K562 (cell line): ENCODE results near the gene ATP8B4. TPM values are rescaled to one million over a fixed set of nuclear protein-coding genes. Genes with fewer than 3 reads are reported as not detected.

Source experiments
- ATAC-seq: fragments of 200-7000 bp; cut with Tn5 transposase; 3 replicates; pipeline ENCODE4 v1.9.1; 2020; ENCODE audit warnings: moderate library complexity
- BruUV-seq: library from RNA; stranded (reverse); fragments of 400-500 nt; replicated peaks from 2 replicates; lab custom pipeline; 2021; lab: Mats Ljungman, UMichigan
- CTCF ChIA-PET: fragments of 300-600 bp; formaldehyde crosslinking; extraction: SDS; loops from one replicate; lab custom pipeline; 2021; ENCODE audit warnings: low intra/inter-chr PET ratio; lab: Yijun Ruan, JAX
- POLR2A ChIA-PET: fragments of 300-600, 350-650 bp; sonication (Branson Sonifier 250); formaldehyde crosslinking; extraction: SDS; loops from one replicate; lab custom pipeline; 2021; ENCODE audit warnings: antibody characterized with exemption, inconsistent platforms; lab: Yijun Ruan, JAX
- DNase-seq, 4 experiments: peaks; one replicate each; pipeline versions ENCODE4 v3.0.0 to v3.0.0-alpha.2; 2011 to 2018; ENCODE audit warnings: low spot score in 3 of 4, mixed read lengths in 3 of 4; ENCODE audit errors: extremely low read depth in 1 of 4
- FAIRE-seq: peaks from 2 replicates; lab custom pipeline; 2011; peaks lifted over from hg19 to GRCh38; lab: Jason Lieb, UNC
- H2AFZ ChIP-seq: 2 replicates; pipeline ENCODE4 v1.6.0; 2011; ENCODE audit warnings: low read depth, low read length, control low read depth, inconsistent platforms
- H3K27ac ChIP-seq: fragments of 200-600 bp; 3 replicates; pipeline ENCODE4 v1.8.0; 2011; ENCODE audit warnings: low read depth, mild to moderate bottlenecking, control low read depth, inconsistent platforms, low read length, moderate library complexity, mixed read lengths; ENCODE audit errors: extremely low read depth
- H3K27me3 ChIP-seq, 2 experiments: fragments of 300-600 bp in 1 of 2; 2 replicates in 1 of 2; 3 replicates in 1 of 2; pipeline versions ENCODE4 v1.6.0 to v1.8.0; 2011; ENCODE audit warnings: inconsistent platforms in 2 of 2, low read length in 2 of 2, mild to moderate bottlenecking in 1 of 2, mixed read lengths in 1 of 2, moderate library complexity in 1 of 2; ENCODE audit not compliant: control insufficient read depth in 2 of 2, insufficient read depth in 2 of 2
- H3K36me3 ChIP-seq: fragments of 300-600 bp; 3 replicates; pipeline ENCODE4 v1.8.0; 2011; ENCODE audit warnings: mild to moderate bottlenecking, low read length, inconsistent platforms; ENCODE audit not compliant: control insufficient read depth, insufficient read depth
- H3K4me1 ChIP-seq, 2 experiments: fragments of 200-600 bp in 1 of 2; replicated peaks in 1 of 2; 2 replicates in 1 of 2; 3 replicates in 1 of 2; pipeline versions ENCODE4 v1.5.1 to v1.8.0; 2011; ENCODE audit warnings: inconsistent platforms in 2 of 2, low read length in 2 of 2, mild to moderate bottlenecking in 1 of 2, mixed read lengths in 1 of 2, moderate library complexity in 1 of 2; ENCODE audit not compliant: control insufficient read depth in 2 of 2, insufficient read depth in 2 of 2
- H3K4me2 ChIP-seq: 2 replicates; pipeline ENCODE4 v1.6.1; 2011; ENCODE audit warnings: low read length, control low read depth, inconsistent platforms, mixed read lengths; ENCODE audit not compliant: insufficient read depth
- H3K4me3 ChIP-seq: fragments of 200-600 bp; sonication (generic), shearing (Covaris generic); 2 replicates; pipeline ENCODE4 v1.5.1; 2016; ENCODE audit warnings: control low read depth, inconsistent platforms
- H3K79me2 ChIP-seq: fragments of 200-600 bp; 3 replicates; pipeline ENCODE4 v1.8.0; 2011; ENCODE audit warnings: low read length, inconsistent platforms; ENCODE audit not compliant: control insufficient read depth, insufficient read depth
- H3K9ac ChIP-seq, 2 experiments: 2 replicates each; pipeline versions ENCODE4 v1.6.0 to v1.6.1; 2011; ENCODE audit warnings: low read depth in 2 of 2, low read length in 2 of 2, control low read depth in 1 of 2, inconsistent platforms in 1 of 2, mild to moderate bottlenecking in 1 of 2, mixed read lengths in 1 of 2; ENCODE audit not compliant: insufficient read depth in 1 of 2
- H3K9me1 ChIP-seq: one replicate; pipeline ENCODE4 v1.6.0; 2011; ENCODE audit warnings: inconsistent platforms, mild to moderate bottlenecking, low read length, moderate library complexity; ENCODE audit not compliant: control insufficient read depth, insufficient read depth
- H3K9me3 ChIP-seq: replicated peaks from 2 replicates; pipeline ENCODE4 v1.5.1; 2011; ENCODE audit warnings: low read depth, low read length, inconsistent platforms; ENCODE audit not compliant: control insufficient read depth, insufficient read depth
- H4K20me1 ChIP-seq: replicated peaks from 2 replicates; pipeline ENCODE4 v1.6.1; 2011; ENCODE audit warnings: low read length, inconsistent platforms, mixed read lengths; ENCODE audit not compliant: control insufficient read depth, insufficient read depth
- CHD2 ChIP-seq: IDR thresholded peaks from 2 replicates; pipeline ENCODE4 v1.6.1; 2011; ENCODE audit warnings: low read depth, low read length
- FOXM1 ChIP-seq, 2 experiments: fragments of 450-650 bp in 1 of 2; sonication (generic) in 1 of 2; formaldehyde crosslinking in 1 of 2; IDR thresholded peaks; 2 replicates each; pipeline versions ENCODE4 v1.6.1 to v1.9.0; 2017 to 2022; ENCODE audit warnings: low read depth in 2 of 2, mild to moderate bottlenecking in 2 of 2, missing genetic modification reagents in 1 of 2, moderate library complexity in 1 of 2
- HMG20B ChIP-seq: fragments of 250-450 bp; sonication (Bioruptor Pico); IDR thresholded peaks from 2 replicates; pipeline ENCODE4 v1.5.0; 2021; ENCODE audit warnings: mild to moderate bottlenecking
- NCOR1 ChIP-seq: fragments of 450-650 bp; IDR thresholded peaks from 2 replicates; pipeline ENCODE4 v1.6.1; 2016; ENCODE audit warnings: mild to moderate bottlenecking, moderate library complexity
- OTX1 ChIP-seq: fragments of 450-650 bp; formaldehyde crosslinking; IDR thresholded peaks from 2 replicates; pipeline ENCODE4 v1.4.0; 2022; ENCODE audit warnings: mild to moderate bottlenecking
- TEAD2 ChIP-seq: fragments of 450-650 bp; IDR thresholded peaks from 2 replicates; pipeline ENCODE4 v1.6.1; 2016; ENCODE audit warnings: missing genetic modification characterization, control low read depth, missing compliant biosample characterization
- THRAP3 ChIP-seq: fragments of 450-650 bp; IDR thresholded peaks from 2 replicates; pipeline ENCODE4 v1.6.1; 2016; ENCODE audit warnings: mild to moderate bottlenecking, inconsistent platforms, borderline replicate concordance
- TOE1 ChIP-seq, 2 experiments: fragments of 450-650 bp in 1 of 2; sonication (generic) in 1 of 2; formaldehyde crosslinking in 1 of 2; IDR thresholded peaks; 2 replicates each; pipeline versions ENCODE4 v1.7.1 to v1.8.0; 2016 to 2022; ENCODE audit warnings: borderline replicate concordance in 2 of 2, mild to moderate bottlenecking in 2 of 2, antibody characterized with exemption in 1 of 2, inconsistent platforms in 1 of 2, low read depth in 1 of 2, missing genetic modification reagents in 1 of 2, moderate library complexity in 1 of 2
- ZC3H11A ChIP-seq: IDR thresholded peaks from 2 replicates; pipeline ENCODE4 v1.6.1; 2012; ENCODE audit warnings: low read depth, low read length, improper control_type of control experiment
- ZNF354B ChIP-seq: fragments of 250-450 bp; sonication (Bioruptor Pico); IDR thresholded peaks from 2 replicates; pipeline ENCODE4 v1.4.0; 2020
- WGBS: fragments of 100-300 bp; shearing (Covaris generic); methylation state at CpG from one replicate; pipeline ENCODE4 v1.1.6; 2016; ENCODE audit warnings: low coverage, mixed read lengths; ENCODE audit not compliant: insufficient coverage; ENCODE audit errors: missing lambda C conversion rate; 5-methylcytosine and 5-hydroxymethylcytosine counted together
- in situ Hi-C: fragments of 300-500 bp; cut with MboI; formaldehyde crosslinking; loops from 4 replicates; pipeline ENCODE4 v1.15.0; 2018; ENCODE audit warnings: inconsistent platforms, mixed read lengths
- intact Hi-C: fragments of 100-400 bp; cut with micrococcal nuclease; formaldehyde crosslinking; loops from 2 replicates; pipeline ENCODE4 v1.14.2; 2022
- polyA plus RNA-seq, 8 experiments: library from polyadenylated mRNA; depleted of rRNA in 4 of 8; stranded (reverse) in 5 of 8; unstranded in 3 of 8; fragments of >200 nt; fragmentation: Nextera tagmentation in 2 of 8; fragmentation: Illumina TruSeq in 1 of 8; extraction: Ambion mirVana in 2 of 8; extraction: Trizol in 1 of 8; gene quantifications; 2 replicates each; pipeline versions ENCODE4 v1.2.1 to v1.2.3, GENCODE V29; 2011 to 2014; ENCODE audit warnings: inconsistent platforms in 1 of 8, missing spikeins in 1 of 8
- total RNA-seq, 7 experiments: library from RNA; depleted of rRNA in 6 of 7; stranded (reverse); fragments of >200 nt in 6 of 7; fragmentation: Illumina TruSeq in 2 of 7; extraction: Trizol in 2 of 7; gene quantifications; 2 replicates each; pipeline versions ENCODE4 v1.2.1 to v1.2.3, GENCODE V29; 2011 to 2021; ENCODE audit warnings: low replicate concordance in 1 of 7
- TF ChIP-seq, protein P1 (sequence below): sonication (generic); formaldehyde crosslinking; IDR thresholded peaks from 2 replicates; pipeline ENCODE4 v1.8.0; 2023; ENCODE audit warnings: mild to moderate bottlenecking, missing genetic modification reagents

ATP8B4 gene
- total and polyA plus RNA-seq, 9 of the 15 experiments (the other 6 are each of a cell fraction or from before 2014, with no cell fraction given), result 0.14 to 2.5 (median 0.44) TPM

DNA sequence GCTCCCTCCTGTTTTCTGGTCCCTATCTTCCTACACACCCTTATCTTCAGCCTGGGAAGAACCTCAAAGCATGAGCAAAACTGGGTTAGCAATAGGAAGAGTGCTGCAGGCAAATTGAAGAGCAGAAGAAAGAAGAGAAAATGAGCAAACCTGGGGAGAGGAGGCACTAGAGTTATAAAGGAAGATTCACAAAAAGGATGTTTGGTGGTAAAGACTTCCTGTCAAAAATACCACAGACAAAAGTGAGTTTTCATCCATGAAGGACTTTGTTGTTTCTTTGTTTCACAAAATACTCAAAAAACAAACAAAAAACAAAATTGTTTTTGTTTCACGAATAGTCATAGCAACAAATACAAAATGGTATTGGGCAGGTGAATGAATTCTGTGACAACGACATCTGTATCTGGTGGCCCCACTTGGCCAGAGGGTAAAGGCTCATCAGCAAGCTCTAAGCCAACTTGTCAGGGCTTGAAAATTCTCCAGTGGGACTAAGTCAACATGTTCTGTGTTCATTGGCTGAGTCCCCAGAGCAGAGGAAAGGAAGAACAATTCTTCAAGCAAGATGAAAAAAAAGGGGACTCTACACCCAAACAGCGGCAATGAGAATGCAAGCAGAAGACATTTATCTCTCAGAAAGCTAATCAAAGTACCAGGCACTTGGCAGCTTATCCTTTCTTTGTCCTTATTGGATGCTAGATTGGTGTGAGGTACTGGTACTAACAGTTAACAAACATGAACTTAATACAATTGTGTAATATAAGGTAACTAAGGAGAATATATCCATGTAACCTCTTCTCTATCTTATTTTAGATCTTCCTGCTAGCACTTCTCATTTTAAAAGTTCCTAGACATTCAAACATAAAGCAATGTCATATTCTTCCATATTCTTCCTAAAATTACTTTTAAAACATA, 9.7 kb downstream of the ATP8B4 start:
- no peak for TF ChIP-seq TOE1 (IDR thresholded peaks at IDR 0.05; ENCODE audit: borderline replicate concordance)
- TF ChIP-seq TOE1 (CRISPR knock-in tag; IDR thresholded peaks at IDR 0.05; ENCODE audit: borderline replicate concordance, low read depth), result no peak
- TF ChIP-seq TEAD2 (tag), result no peak
- TF ChIP-seq CHD2, result no peak
- no peak for TF ChIP-seq HMG20B
- TF ChIP-seq THRAP3, result no peak
- TF ChIP-seq ZC3H11A, result no peak
- TF ChIP-seq, protein P1, sequence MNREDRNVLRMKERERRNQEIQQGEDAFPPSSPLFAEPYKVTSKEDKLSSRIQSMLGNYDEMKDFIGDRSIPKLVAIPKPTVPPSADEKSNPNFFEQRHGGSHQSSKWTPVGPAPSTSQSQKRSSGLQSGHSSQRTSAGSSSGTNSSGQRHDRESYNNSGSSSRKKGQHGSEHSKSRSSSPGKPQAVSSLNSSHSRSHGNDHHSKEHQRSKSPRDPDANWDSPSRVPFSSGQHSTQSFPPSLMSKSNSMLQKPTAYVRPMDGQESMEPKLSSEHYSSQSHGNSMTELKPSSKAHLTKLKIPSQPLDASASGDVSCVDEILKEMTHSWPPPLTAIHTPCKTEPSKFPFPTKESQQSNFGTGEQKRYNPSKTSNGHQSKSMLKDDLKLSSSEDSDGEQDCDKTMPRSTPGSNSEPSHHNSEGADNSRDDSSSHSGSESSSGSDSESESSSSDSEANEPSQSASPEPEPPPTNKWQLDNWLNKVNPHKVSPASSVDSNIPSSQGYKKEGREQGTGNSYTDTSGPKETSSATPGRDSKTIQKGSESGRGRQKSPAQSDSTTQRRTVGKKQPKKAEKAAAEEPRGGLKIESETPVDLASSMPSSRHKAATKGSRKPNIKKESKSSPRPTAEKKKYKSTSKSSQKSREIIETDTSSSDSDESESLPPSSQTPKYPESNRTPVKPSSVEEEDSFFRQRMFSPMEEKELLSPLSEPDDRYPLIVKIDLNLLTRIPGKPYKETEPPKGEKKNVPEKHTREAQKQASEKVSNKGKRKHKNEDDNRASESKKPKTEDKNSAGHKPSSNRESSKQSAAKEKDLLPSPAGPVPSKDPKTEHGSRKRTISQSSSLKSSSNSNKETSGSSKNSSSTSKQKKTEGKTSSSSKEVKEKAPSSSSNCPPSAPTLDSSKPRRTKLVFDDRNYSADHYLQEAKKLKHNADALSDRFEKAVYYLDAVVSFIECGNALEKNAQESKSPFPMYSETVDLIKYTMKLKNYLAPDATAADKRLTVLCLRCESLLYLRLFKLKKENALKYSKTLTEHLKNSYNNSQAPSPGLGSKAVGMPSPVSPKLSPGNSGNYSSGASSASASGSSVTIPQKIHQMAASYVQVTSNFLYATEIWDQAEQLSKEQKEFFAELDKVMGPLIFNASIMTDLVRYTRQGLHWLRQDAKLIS (CRISPR knock-in tag), result no peak
- TF ChIP-seq FOXM1 (IDR thresholded peaks at IDR 0.05; ENCODE audit: low read depth), result no peak
- TF ChIP-seq FOXM1 (CRISPR knock-in tag; IDR thresholded peaks at IDR 0.05; ENCODE audit: low read depth), result no peak
- TF ChIP-seq OTX1 (CRISPR knock-in tag), result no peak
- TF ChIP-seq ZNF354B (CRISPR knock-in tag), result no peak
- TF ChIP-seq NCOR1, result no peak
- ChIA-PET POLR2A (no interaction called here), CTCF (no interaction called here)
- Histone ChIP-seq H3K79me2 (no peaks in the 10 kb centered on the region), H4K20me1 (no peaks in the 10 kb centered on the region), H3K27ac (no peak overlapping the region), H3K9me1 (no peaks in the 10 kb centered on the region), H3K4me2 (no peak overlapping the region), H3K9me3 (no peaks in the 10 kb centered on the region), H2AFZ (0 out of 2 replicates have a peak overlapping the region, but pooled peaks have one; percentile 0), H3K27me3 (no peaks in the 10 kb centered on the region), H3K4me1 (peaks cover 0 to 21% of the 10 kb centered on the region in 2 experiments; a peak in 3 of 5 replicates), H3K36me3 (no peaks in the 10 kb centered on the region), H3K4me3 (no peak overlapping the region), H3K9ac (no peak overlapping the region)
- no TSS peak for BruUV-seq
- no peak for DNase-seq
- 8% methylated on average over 3 of the region's 3 CpGs for WGBS
- in situ Hi-C loops (no loop called here), intact Hi-C loops (no loop called here)
- no peak for FAIRE-seq
- ATAC-seq, result no peak
